ENCODE measurements around the gene PGGHG.

The PGGHG gene

DNA sequence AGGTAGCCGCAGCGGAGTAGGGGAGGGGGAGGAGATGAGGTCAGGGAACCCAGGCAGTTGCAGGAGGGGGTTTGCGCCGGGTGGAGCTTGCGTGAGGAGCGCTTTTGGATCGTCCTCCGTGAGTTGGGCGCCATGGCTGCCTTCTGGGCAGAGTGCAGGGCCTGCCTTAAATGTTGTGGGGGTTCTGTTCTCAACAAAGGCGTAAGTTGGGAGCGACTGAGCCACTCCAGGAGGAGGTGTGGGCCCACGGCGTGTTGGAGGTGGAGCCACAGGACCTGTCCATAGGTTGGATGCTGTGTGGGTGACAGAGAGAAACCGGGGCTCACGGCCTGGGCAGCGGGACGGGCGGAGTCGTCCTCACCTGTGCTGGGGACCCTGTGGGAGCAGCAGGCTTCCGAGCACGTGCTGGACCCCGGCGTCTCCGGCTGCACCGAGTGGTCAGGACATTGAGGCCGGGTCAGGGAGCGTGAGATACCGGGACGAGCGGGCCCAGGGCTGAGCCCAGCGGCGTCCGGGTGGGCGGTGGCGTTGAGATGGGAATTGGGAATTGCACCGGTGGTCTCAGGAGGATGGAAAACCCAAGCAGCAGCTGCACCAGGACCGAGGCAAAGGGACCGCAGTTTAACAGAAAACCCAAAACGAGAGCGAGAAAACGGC, 977 bp upstream of the PGGHG start:
- Mint-ChIP-seq H3K4me3 (peak overlapping the region; percentile 82), H3K4me1 (ENCODE audit: low read depth) (peaks cover 29% of the 10 kb centered on the region)
- peak; percentile 69 for DNase-seq

DNA sequence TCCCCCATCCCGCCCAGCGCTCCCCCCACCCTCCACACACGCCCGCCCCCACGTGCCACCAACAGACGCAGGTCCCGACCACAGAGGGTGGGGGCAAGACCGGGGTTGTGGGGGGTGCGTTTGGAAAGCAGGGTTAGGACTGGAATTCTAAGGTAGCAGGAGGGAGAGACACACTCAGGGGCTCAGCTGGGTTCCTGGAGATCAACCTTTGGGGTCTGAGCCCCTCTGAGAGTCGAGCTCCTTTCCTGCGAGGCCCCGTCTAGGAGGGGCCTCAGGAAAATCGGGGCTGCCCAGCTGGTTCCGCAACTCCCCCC, 429 bp downstream of the PGGHG start:
- peaks cover 22% of the 10 kb centered on the region for H3K4me1 Mint-ChIP-seq (ENCODE audit: low read depth)
- DNase-seq = peak; percentile 42

More for the DNA sequence above, 977 bp upstream of the PGGHG start:
- peak overlapping the region; percentile 92 for H3K27ac Mint-ChIP-seq
- no peaks in the 10 kb centered on the region for H3K9me3 Mint-ChIP-seq
- peaks cover 9% of the 10 kb centered on the region for H3K27me3 Mint-ChIP-seq
- H3K36me3 Mint-ChIP-seq (ENCODE audit: low read depth) = peaks cover 8% of the 10 kb centered on the region

DNA sequence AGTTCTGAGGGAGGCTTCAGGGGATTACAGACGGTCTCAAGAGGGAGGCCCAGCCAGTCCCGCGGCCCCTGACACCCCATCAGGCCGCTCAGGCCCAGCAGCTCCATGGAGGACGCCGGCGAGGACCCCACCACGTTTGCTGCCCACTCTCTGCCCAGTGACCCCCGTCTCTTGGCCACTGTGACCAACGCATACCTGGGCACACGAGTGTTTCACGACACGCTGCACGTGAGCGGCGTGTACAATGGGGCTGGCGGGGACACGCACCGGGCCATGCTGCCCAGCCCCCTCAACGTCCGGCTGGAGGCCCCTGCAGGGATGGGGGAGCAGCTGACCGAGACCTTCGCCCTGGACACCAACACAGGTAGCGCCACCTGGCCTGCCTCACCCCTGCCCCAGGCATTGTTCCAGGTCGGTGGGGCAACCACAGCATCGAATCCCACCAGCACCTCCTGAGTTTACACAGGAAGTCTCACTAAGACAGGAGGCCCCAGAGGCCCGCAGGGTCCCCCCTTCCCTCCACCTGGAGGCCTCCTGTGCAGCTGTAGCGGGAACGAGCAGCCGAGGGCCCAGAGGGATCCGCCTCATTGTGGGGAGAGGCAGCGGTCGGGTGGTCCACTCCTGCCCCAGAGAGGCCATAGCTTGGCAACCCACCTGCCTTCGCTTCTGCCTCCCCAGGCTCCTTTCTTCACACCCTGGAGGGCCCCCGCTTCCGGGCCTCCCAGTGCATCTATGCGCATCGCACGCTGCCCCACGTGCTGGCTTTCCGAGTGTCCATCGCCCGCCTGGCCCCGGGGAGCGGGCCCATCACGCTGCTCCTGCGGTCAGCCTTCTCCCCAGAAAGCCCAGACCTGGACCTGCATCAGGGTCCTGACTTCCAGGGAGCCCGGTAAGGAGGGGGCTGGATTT, 1.0 kb downstream of the PGGHG start:
- H3K4me3 Mint-ChIP-seq = peak overlapping the region; percentile 66
- peaks cover 22% of the 10 kb centered on the region for H3K4me1 Mint-ChIP-seq (ENCODE audit: low read depth)
- H3K9me3 Mint-ChIP-seq = no peaks in the 10 kb centered on the region
- peak; percentile 43 for DNase-seq
- peaks cover 15% of the 10 kb centered on the region for H3K36me3 Mint-ChIP-seq (ENCODE audit: low read depth)
- no peak overlapping the region for H3K27ac Mint-ChIP-seq
- H3K27me3 Mint-ChIP-seq = peaks cover 8% of the 10 kb centered on the region

More for the DNA sequence above, 429 bp downstream of the PGGHG start:
- no peak overlapping the region for H3K27ac Mint-ChIP-seq
- H3K4me3 Mint-ChIP-seq = peak overlapping the region; percentile 66
- H3K9me3 Mint-ChIP-seq = no peaks in the 10 kb centered on the region
- H3K27me3 Mint-ChIP-seq = peaks cover 8% of the 10 kb centered on the region
- H3K36me3 Mint-ChIP-seq (ENCODE audit: low read depth) = peaks cover 13% of the 10 kb centered on the region

DNA sequence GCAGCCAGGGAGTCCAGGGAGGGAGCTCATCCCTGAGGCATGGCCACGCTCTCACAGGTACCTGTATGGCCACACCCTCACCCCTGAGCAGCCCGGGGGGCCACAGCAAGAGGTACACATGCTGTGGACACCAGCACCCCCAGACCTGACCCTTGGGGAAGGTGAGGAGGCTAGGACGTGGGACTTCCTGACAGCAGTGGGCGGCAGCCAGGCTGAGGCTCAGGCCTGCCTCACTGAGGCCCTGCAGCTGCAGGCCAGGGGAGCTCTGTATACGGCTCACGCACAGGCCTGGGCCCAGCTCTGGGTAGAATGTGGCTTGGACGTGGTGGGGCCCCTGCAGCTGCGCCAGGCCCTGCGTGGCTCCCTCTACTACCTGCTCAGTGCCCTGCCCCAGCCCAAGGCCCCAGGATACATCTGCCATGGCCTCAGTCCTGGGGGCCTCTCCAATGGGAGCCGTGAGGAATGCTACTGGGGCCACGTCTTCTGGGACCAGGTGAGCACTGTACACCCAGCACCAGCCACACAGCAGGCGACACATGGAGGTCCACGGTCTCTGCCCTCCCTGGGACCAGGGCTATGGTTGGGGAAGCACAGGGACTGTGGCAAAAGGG, 1.8 kb downstream of the PGGHG start:
- Mint-ChIP-seq H3K4me3 (peak overlapping the region; percentile 31), H3K9me3 (no peaks in the 10 kb centered on the region)
- peak; percentile 33 for DNase-seq

DNA sequence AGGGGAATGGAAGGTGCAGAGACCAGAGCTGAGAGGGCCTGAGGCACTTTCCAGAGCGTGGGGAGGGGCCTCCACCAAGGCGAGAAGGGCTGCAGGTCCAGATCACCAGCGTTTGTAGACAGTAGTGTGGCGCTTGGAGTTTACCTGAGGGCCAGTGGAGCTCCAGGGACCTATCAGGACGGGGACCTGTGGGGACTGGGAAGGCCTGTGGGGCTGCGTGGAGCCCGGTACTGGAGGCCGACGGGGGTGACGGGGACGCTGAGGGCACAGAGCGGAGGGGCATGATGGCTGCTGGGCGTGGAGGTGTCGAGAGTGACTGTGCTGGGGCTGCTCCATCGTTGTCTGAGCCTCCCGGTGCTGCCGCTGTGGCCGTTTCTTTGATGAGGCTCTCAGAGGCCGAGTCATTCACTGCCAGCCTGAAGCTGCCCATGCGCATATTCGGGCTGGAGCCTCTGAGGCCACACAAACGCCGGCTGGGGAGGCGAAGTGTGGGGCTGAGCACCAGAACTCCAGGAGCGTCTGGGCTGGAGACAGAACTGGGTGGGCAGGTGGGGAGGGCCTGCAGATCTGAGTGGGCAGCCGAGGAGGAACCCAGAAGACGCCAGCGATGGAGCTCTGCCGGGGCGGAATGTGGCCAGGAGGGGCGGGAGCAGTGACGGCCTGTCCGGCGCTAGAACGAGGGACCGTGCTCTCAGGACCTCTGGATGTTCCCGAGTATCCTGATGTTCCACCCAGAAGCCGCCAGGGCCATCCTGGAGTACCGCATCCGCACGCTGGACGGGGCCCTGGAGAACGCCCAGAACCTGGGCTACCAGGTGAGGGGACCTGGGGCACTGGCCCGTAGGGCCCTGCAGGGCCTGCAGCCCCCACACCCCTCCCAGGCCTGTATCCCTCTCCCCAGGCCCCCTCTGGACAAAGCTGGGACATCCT, 2.6 kb downstream of the PGGHG start:
- Mint-ChIP-seq H3K36me3 (ENCODE audit: low read depth) (peaks cover 15% of the 10 kb centered on the region), H3K27me3 (peaks cover 8% of the 10 kb centered on the region), H3K9me3 (no peaks in the 10 kb centered on the region), H3K4me1 (ENCODE audit: low read depth) (peaks cover 22% of the 10 kb centered on the region), H3K4me3 (no peak overlapping the region), H3K27ac (peak overlapping the region; percentile 12)
- peak; percentile 24 for DNase-seq

More for the DNA sequence above, 1.8 kb downstream of the PGGHG start:
- Mint-ChIP-seq H3K36me3 (ENCODE audit: low read depth) (peaks cover 15% of the 10 kb centered on the region), H3K4me1 (ENCODE audit: low read depth) (peaks cover 22% of the 10 kb centered on the region), H3K27ac (no peak overlapping the region), H3K27me3 (peaks cover 8% of the 10 kb centered on the region)

DNA sequence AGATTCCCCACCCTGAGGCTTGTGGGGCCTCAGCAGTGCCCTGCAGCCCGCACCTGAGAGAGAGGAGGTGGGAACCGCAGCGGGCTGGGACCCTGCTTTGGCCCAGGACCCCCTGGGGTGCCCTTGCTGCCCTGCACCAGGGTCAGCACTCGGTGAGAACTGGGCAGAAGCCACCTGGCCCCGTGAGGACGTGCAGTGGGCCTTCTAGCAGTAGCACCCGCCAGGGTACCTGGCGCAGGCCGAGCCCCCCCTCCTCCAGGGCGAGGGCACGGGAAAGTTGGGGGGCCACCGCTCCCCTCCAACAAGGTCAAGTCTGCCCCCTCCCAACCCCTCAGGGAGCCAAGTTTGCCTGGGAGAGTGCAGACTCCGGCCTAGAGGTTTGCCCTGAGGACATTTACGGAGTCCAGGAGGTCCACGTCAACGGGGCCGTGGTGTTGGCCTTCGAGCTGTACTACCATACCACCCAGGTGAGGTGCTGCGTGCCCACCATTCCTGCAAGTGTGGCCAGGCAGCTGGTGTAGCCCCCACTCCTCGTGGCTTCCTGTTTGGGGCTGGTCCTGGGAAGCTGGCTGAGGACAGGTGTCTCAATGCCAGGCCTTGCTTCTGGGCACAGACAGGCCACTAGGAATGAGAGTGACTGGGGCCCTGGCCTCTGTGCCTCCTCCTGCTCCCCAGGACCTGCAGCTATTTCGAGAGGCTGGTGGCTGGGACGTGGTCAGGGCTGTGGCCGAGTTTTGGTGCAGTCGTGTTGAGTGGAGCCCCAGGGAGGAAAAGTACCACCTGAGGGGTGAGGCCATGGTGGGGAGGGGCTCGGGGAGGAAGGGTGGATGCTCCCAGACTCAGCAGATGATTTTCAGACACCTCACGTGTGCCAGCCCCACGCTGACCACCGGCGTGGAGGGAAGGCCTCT, 3.5 kb downstream of the PGGHG start:
- peaks cover 19% of the 10 kb centered on the region for H3K4me1 Mint-ChIP-seq (ENCODE audit: low read depth)
- no peaks in the 10 kb centered on the region for H3K9me3 Mint-ChIP-seq
- no peak overlapping the region for H3K27ac Mint-ChIP-seq
- peaks cover 5% of the 10 kb centered on the region for H3K27me3 Mint-ChIP-seq
- peaks cover 15% of the 10 kb centered on the region for H3K36me3 Mint-ChIP-seq (ENCODE audit: low read depth)
- no peak overlapping the region for H3K4me3 Mint-ChIP-seq
- DNase-seq = peak; percentile 31

DNA sequence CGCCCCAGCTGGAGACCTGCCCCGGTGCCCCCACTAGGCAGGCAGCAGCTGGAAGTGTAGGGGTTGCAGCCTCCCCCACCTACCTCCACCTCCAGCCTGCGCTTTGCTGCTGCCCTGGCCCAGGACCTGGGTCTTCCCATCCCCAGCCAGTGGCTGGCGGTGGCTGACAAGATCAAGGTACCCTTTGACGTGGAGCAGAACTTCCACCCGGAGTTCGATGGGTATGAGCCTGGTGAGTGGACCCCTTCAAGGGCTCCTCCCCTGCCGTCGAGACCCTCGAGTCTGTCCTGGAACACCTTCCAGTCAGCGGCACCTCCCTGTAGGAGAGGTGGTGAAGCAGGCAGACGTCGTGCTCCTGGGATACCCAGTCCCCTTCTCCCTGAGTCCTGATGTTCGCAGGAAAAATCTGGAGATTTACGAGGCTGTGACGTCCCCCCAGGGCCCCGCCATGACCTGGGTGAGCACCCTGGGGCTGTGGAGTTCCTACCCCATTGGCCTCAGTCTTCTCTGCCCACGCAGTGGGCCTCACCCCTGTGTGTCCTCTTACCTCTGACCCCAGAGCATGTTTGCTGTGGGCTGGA, 4.4 kb downstream of the PGGHG start:
- Mint-ChIP-seq H3K36me3 (ENCODE audit: low read depth) (peaks cover 13% of the 10 kb centered on the region), H3K4me1 (ENCODE audit: low read depth) (peaks cover 13% of the 10 kb centered on the region), H3K4me3 (no peak overlapping the region), H3K27ac (no peak overlapping the region), H3K27me3 (no peaks in the 10 kb centered on the region), H3K9me3 (no peaks in the 10 kb centered on the region)
- peak; percentile 27 for DNase-seq

DNA sequence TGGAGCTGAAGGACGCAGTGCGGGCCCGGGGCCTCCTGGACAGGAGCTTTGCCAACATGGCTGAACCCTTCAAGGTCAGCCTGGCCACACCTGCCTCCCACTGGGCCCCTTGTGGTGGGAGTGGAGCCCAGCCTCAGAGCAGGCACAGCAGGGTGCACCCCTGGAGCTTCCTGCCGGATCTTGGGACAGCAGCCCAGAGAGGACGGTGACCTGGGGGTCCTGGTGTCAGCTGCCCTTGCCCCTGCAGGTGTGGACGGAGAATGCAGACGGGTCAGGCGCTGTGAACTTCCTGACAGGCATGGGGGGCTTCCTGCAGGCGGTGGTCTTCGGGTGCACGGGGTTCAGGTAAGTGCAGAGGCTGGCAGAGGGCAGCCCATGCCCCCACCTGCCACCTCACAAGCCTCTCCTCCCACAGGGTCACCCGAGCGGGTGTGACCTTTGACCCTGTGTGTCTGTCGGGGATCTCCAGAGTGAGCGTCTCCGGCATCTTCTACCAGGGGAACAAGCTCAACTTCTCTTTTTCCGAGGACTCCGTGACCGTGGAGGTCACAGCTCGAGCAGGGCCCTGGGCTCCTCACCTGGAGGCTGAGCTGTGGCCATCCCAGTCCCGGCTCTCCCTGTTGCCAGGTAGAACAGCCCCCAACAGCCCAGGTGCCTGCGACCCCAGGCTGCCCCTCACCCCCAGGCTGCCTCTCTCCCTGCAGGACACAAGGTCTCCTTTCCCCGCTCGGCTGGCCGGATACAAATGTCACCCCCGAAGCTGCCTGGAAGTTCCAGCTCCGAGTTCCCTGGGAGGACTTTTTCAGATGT, 5.1 kb downstream of the PGGHG start:
- Mint-ChIP-seq H3K9me3 (no peaks in the 10 kb centered on the region), H3K27me3 (no peaks in the 10 kb centered on the region), H3K36me3 (ENCODE audit: low read depth) (peaks cover 13% of the 10 kb centered on the region), H3K27ac (no peak overlapping the region), H3K4me3 (no peak overlapping the region), H3K4me1 (ENCODE audit: low read depth) (peaks cover 12% of the 10 kb centered on the region)
- peak; percentile 29 for DNase-seq

DNA sequence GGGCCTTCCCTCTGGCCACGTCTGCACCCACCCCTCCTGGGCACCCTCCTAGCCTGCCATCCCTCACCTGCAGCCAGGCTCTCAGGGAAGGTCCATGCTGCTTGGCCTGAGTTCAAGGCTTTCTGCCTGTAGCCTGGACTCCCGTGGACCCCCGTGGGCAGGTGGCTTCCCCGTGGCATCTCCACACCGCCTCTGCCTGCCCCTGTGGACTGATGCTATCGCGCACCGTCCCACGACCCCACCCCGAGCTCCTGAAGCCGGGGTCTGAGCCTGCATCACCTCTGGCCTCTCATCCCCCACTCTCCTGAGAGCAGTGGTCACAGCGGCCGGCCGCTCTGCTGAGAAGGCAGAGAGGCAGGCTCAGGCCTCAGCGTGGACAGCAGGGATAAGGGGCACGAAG, 5.9 kb downstream of the PGGHG start:
- Mint-ChIP-seq H3K4me3 (no peak overlapping the region), H3K4me1 (ENCODE audit: low read depth) (peaks cover 9% of the 10 kb centered on the region), H3K27me3 (no peaks in the 10 kb centered on the region), H3K36me3 (ENCODE audit: low read depth) (peaks cover 13% of the 10 kb centered on the region), H3K27ac (no peak overlapping the region), H3K9me3 (no peaks in the 10 kb centered on the region)
- no peak for DNase-seq

DNA sequence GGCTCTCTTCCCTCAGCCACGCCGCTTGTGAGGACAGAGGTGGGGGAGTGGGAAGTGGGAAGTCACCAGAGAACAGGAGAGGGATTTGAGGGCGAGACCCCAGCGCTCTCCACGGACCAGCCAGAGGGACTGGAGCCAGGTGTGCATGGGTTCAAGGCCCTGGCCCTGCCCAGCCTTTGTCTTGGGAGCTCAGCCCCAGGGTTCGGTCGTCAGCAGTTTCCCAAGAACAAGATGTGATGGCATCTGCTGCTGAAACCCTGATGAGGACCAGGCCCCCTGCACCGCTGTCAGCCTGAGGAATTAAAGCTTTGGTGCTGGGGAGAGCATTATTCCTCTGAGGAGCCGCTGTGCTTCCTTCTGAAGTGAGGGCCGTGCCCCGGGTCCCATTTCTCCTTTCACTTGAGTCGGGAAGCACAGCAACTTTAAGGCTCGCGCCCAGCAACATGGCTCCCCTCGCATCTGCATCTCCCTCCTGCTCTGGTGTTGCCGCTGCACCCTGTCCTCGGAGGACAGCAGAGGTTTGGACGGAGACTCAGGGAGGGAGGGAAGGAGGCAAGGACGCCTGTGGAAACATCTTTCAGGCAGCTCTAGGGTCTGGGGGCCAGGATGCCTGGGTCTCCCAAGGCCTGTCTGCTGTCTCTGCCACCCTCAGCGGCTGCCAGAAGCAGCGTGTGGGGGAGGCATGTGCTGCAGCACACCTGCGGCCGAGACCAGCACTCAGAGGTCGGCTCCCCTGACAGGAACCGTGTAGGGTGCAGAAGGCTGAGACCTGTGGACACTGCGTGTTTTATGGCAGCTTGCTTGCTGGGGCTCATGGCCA, 6.6 kb downstream of the PGGHG start:
- peak; percentile 26 for DNase-seq
- Mint-ChIP-seq H3K27me3 (no peaks in the 10 kb centered on the region), H3K4me1 (ENCODE audit: low read depth) (peaks cover 6% of the 10 kb centered on the region), H3K36me3 (ENCODE audit: low read depth) (peaks cover 13% of the 10 kb centered on the region), H3K27ac (no peak overlapping the region), H3K4me3 (no peak overlapping the region), H3K9me3 (no peaks in the 10 kb centered on the region)

DNA sequence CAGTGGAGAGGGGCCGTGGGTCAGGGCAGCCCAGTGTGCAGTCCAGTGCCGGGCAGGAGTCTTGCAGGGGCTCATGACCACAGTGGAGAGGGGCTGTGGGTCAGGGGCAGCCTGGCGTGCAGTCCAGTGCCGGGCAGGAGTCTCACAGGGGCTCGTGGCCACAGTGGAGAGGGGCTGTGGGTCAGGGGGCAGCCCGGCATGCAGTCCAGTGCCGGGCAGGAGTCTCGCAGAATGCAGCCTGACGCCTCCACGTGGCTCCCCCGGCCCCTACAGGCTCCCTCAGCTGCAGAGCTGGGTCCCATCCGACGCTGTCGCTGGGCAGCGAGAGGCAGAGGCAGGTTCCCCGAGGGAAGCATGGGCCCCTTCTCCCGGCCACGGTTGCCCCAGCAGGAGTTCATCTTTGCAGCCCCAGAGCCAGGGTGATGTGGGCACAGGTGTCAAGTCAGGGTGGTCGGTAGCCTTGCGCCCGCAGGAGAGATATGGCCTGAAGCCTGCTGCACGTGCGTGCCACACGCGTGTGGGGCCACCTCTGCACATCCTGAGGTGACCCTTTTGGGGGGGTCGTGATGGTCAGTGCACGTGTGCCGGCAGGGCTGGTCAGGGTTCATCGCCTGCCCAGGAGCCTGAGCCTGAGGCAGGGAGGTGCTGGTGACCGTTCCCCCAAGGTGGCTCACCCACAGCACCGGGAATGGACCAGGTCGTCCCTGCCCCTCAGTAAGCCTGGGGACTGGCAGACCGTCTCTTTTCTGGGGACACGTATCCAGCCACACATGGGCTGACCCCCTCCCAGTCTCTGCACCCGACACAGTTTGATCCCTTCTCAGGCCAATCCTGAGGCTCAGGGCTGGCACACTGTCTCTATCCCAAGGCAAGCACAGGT, 7.5 kb downstream of the PGGHG start:
- no peak overlapping the region for H3K4me3 Mint-ChIP-seq
- no peak overlapping the region for H3K27ac Mint-ChIP-seq
- peak; percentile 28 for DNase-seq
- H3K27me3 Mint-ChIP-seq = no peaks in the 10 kb centered on the region
- peaks cover 6% of the 10 kb centered on the region for H3K4me1 Mint-ChIP-seq (ENCODE audit: low read depth)
- no peaks in the 10 kb centered on the region for H3K9me3 Mint-ChIP-seq
- peaks cover 10% of the 10 kb centered on the region for H3K36me3 Mint-ChIP-seq (ENCODE audit: low read depth)

All from activated T-cell treated with anti-CD3 and anti-CD28 coated beads, Interleukin-2, amount 50 U/mL, for 24 hours (primary cell).